Heart left ventricle (tissue), 13 donors: Measurements from ENCODE around the gene CERT1.

ENCODE experiments used
- CTCF ChIP-seq, 12 donors: fragments of 200-600 bp; sonication (generic) in 4 of 12; IDR thresholded peaks; one replicate each; pipeline versions ENCODE4 v1.5.0 to v1.8.0; 2018 to 2022; ENCODE audit warnings: antibody characterized with exemption in 12 of 12, mild to moderate bottlenecking in 5 of 12
- POLR2A ChIP-seq, 2 donors: fragments of 450-650 bp; IDR thresholded peaks; one replicate each; pipeline ENCODE4 v1.6.1; 2017; ENCODE audit warnings: antibody characterized with exemption in 2 of 2, mild to moderate bottlenecking in 2 of 2, moderate library complexity in 2 of 2
- donor health status: ischemic (EF 13 %, LVEDD 7.1; RV severe dilation, severe dysfunction).
- donor health status: DM: no; HTN: yes; CAD: no.
- donor health status: DM: no; HTN: no; CAD: no.
- donor health status: ischemic (EF 25% LVEDD 6.9; RV normal size, moderate dysfunction).
- donor health status: ischemic (EF 25% LVEDD 5.7; RV mildly dilated, moderate dysfunction).
- donor health status: ischemic (EF 35%, LVEDD 5.7; RV mildly dilated, moderate dysfunction).
- donor health status: nonischemic (EF 11% LVEDD 7.7; RV severe dilation, severe dysfunction).
- donor health status: DM: yes; HTN: yes; CAD: no.
- donor health status: PGD.
- donor health status: ischemic (EF 29% LVEDD 5.4; RV normal size, mild dysfunction).
- donor health status: nonischemic (EF 23%, LVEDD 6.1; RV moderate dilation, normal function).

GRCh38 chr5:75381456-75381855 lies 130.0 kb downstream of the CERT1 start:
- no peak for TF ChIP-seq CTCF (IDR thresholded peaks at IDR 0.05)
- TF ChIP-seq POLR2A (IDR thresholded peaks at IDR 0.05) = no peak
